Activated B cell treated with CpG ODN at 0.5 μM for 24 hours (primary cell): ENCODE data around the gene SP6. TPM values are rescaled to one million over a fixed set of nuclear protein-coding genes. Genes with fewer than 3 reads are reported as not detected.

Experiments
- ATAC-seq: fragments of 200-7000 bp; cut with Tn5 transposase; one replicate; pipeline ENCODE4 v1.10.0; 2021; ENCODE audit warnings: low read depth, mild to moderate bottlenecking, moderate library complexity
- CTCF ChIA-PET: fragments of 350-600 bp; sonication (Branson Sonifier 250); formaldehyde crosslinking; loops from one replicate; lab custom pipeline; 2021; ENCODE audit warnings: antibody characterized with exemption; lab: Charles Lee
- POLR2A ChIA-PET: fragments of 350-600 bp; sonication (Branson Sonifier 250); formaldehyde crosslinking; loops from one replicate; lab custom pipeline; 2021; ENCODE audit warnings: antibody characterized with exemption; lab: Charles Lee
- DNase-seq: peaks from one replicate; pipeline ENCODE4 v3.0.0; 2022
- H3K27ac Mint-ChIP-seq: one replicate; pipeline ENCODE4 v1.8.0; 2020; ENCODE audit warnings: mixed read lengths
- H3K27me3 Mint-ChIP-seq: one replicate; pipeline ENCODE4 v1.8.0; 2021; ENCODE audit warnings: mixed read lengths
- H3K36me3 Mint-ChIP-seq: one replicate; pipeline ENCODE4 v1.8.0; 2021; ENCODE audit warnings: low read depth, mixed read lengths
- H3K4me1 Mint-ChIP-seq: one replicate; pipeline ENCODE4 v1.8.0; 2021; ENCODE audit warnings: mixed read lengths
- H3K4me3 Mint-ChIP-seq: one replicate; pipeline ENCODE4 v1.8.0; 2020; ENCODE audit warnings: mild to moderate bottlenecking, mixed read lengths
- H3K9me3 Mint-ChIP-seq: one replicate; pipeline ENCODE4 v1.8.0; 2020; ENCODE audit warnings: mixed read lengths
- CTCF ChIP-seq: fragments of 200-600 bp; IDR thresholded peaks from one replicate; pipeline ENCODE4 v1.8.0; 2022; ENCODE audit warnings: antibody characterized with exemption, mild to moderate bottlenecking
- intact Hi-C: fragments of 100-400 bp; cut with micrococcal nuclease; formaldehyde crosslinking; loops from one replicate; pipeline ENCODE4 v1.15.1; 2024
- total RNA-seq: library from RNA; stranded (reverse); gene quantifications from 2 replicates; pipeline ENCODE4 v1.2.3, GENCODE V29; 2022

Gene SP6
- total RNA-seq, 1 donor from 2014 or later = 0.09 TPM

- Mint-ChIP-seq H3K36me3 (peaks cover 92% of the 10 kb centered on the region), H3K9me3 (no peaks in the 10 kb centered on the region), H3K27ac (no peak overlapping the region), H3K4me3 (no peak overlapping the region), H3K27me3 (no peaks in the 10 kb centered on the region), H3K4me1 (no peaks in the 10 kb centered on the region)
- intact Hi-C loops = no loop called here
- ATAC-seq (no peak), DNase-seq (no peak)
- CTCF ChIA-PET = no interaction called here
- no peak for TF ChIP-seq CTCF
- POLR2A ChIA-PET = interaction anchor here (0.5 kb wide), 1 partner anchor 1789 kb away, joined by 9 read pairs; no protein-coding TSS in a partner anchor
Observed at GRCh38 chr17:47813512-47814031, 37.4 kb downstream of the SP6 start.

- POLR2A ChIA-PET = no interaction called here
- Mint-ChIP-seq H3K9me3 (no peaks in the 10 kb centered on the region), H3K27ac (no peak overlapping the region), H3K4me1 (no peaks in the 10 kb centered on the region), H3K4me3 (no peak overlapping the region), H3K27me3 (no peaks in the 10 kb centered on the region), H3K36me3 (peaks cover 92% of the 10 kb centered on the region)
- DNase-seq (no peak), ATAC-seq (no peak)
- TF ChIP-seq CTCF = no peak
- CTCF ChIA-PET = no interaction called here
- intact Hi-C loops = no loop called here
Observed at GRCh38 chr17:47813077-47813476, 37.9 kb downstream of the SP6 start.

GRCh38 chr17:47812146-47812920, 38.6 kb downstream of the SP6 start:
- peaks cover 91% of the 10 kb centered on the region for H3K36me3 Mint-ChIP-seq
- intact Hi-C loops = no loop called here
- ATAC-seq (no peak), DNase-seq (no peak)
- no peaks in the 10 kb centered on the region for H3K4me1 Mint-ChIP-seq
- CTCF ChIA-PET = no interaction called here
- H3K4me3 Mint-ChIP-seq = no peak overlapping the region
- POLR2A ChIA-PET = no interaction called here
- H3K9me3 Mint-ChIP-seq = no peaks in the 10 kb centered on the region
- no peaks in the 10 kb centered on the region for H3K27me3 Mint-ChIP-seq
- TF ChIP-seq CTCF = no peak
- no peak overlapping the region for H3K27ac Mint-ChIP-seq

- intact Hi-C loops = no loop called here
- H3K4me3 Mint-ChIP-seq = no peak overlapping the region
- peak overlapping the region; percentile 11 for H3K27ac Mint-ChIP-seq
- ChIA-PET CTCF (no interaction called here), POLR2A (interaction anchor here (0.7 kb wide), 1 partner anchor 10 kb away, joined by 14 read pairs; no protein-coding TSS in a partner anchor)
- no peaks in the 10 kb centered on the region for H3K4me1 Mint-ChIP-seq
- no peak for TF ChIP-seq CTCF
- no peaks in the 10 kb centered on the region for H3K27me3 Mint-ChIP-seq
- no peak for ATAC-seq
- peaks cover 90% of the 10 kb centered on the region for H3K36me3 Mint-ChIP-seq
- H3K9me3 Mint-ChIP-seq = no peaks in the 10 kb centered on the region
- DNase-seq = no peak
Observed at GRCh38 chr17:47811709-47812108, 39.3 kb downstream of the SP6 start.

- ATAC-seq (no peak), DNase-seq (no peak)
- no peak for TF ChIP-seq CTCF
- H3K27me3 Mint-ChIP-seq = no peaks in the 10 kb centered on the region
- peak overlapping the region; percentile 11 for H3K27ac Mint-ChIP-seq
- POLR2A ChIA-PET = interaction anchor here (0.7 kb wide), 1 partner anchor 11 kb away, joined by 14 read pairs; no protein-coding TSS in a partner anchor
- CTCF ChIA-PET = no interaction called here
- no peak overlapping the region for H3K4me3 Mint-ChIP-seq
- no peaks in the 10 kb centered on the region for H3K4me1 Mint-ChIP-seq
- H3K36me3 Mint-ChIP-seq = peaks cover 88% of the 10 kb centered on the region
- intact Hi-C loops = no loop called here
- H3K9me3 Mint-ChIP-seq = no peaks in the 10 kb centered on the region
Observed at GRCh38 chr17:47810901-47811635, 39.9 kb downstream of the SP6 start.
